Keratinocyte (primary cell): ENCODE measurements around the gene CACNA1C. TPM values are rescaled to one million over a fixed set of nuclear protein-coding genes. Genes with fewer than 3 reads are reported as not detected.

Source experiments
- DNase-seq: peaks from one replicate; pipeline ENCODE4 v3.0.0-alpha.2; 2011; ENCODE audit warnings: low read depth, missing footprints, low spot score
- FAIRE-seq: peaks from 2 replicates; lab custom pipeline; 2011; peaks lifted over from hg19 to GRCh38; lab: Jason Lieb, UNC
- H2AFZ ChIP-seq: 2 replicates; pipeline ENCODE4 v1.6.0; 2012; ENCODE audit warnings: low read length, control low read depth, inconsistent platforms; ENCODE audit not compliant: control insufficient read depth
- H3K27ac ChIP-seq: 2 replicates; pipeline ENCODE4 v1.5.1; 2011; ENCODE audit warnings: low read length; ENCODE audit not compliant: control insufficient read depth, insufficient read depth
- H3K27me3 ChIP-seq: 3 replicates; pipeline ENCODE4 v1.6.0; 2011; ENCODE audit warnings: low read length; ENCODE audit not compliant: control insufficient read depth, insufficient read depth; ENCODE audit errors: extremely low read depth
- H3K36me3 ChIP-seq, 2 experiments: 2 replicates in 1 of 2; 3 replicates in 1 of 2; pipeline ENCODE4 v1.5.1; 2011; ENCODE audit warnings: low read length in 2 of 2, mild to moderate bottlenecking in 1 of 2; ENCODE audit not compliant: control insufficient read depth in 2 of 2, insufficient read depth in 2 of 2; ENCODE audit errors: extremely low read depth in 1 of 2
- H3K4me1 ChIP-seq: 3 replicates; pipeline ENCODE4 v1.5.1; 2011; ENCODE audit warnings: low read length; ENCODE audit not compliant: control insufficient read depth, insufficient read depth; ENCODE audit errors: extremely low read depth
- H3K4me2 ChIP-seq: 3 replicates; pipeline ENCODE4 v1.6.0; 2011; ENCODE audit warnings: low read depth, low read length; ENCODE audit not compliant: control insufficient read depth, insufficient read depth; ENCODE audit errors: extremely low read depth
- H3K4me3 ChIP-seq, 3 experiments: fragments of 200-600 bp in 1 of 3; sonication (generic) in 1 of 3; 2 replicates in 2 of 3; 3 replicates in 1 of 3; pipeline ENCODE4 v1.5.1; 2011 to 2016; ENCODE audit warnings: low read length in 3 of 3, mild to moderate bottlenecking in 3 of 3, control low read depth in 2 of 3, inconsistent platforms in 1 of 3, low read depth in 1 of 3, mixed read lengths in 1 of 3, mixed run types in 1 of 3, moderate library complexity in 1 of 3; ENCODE audit not compliant: control insufficient read depth in 2 of 3, insufficient read depth in 2 of 3; ENCODE audit errors: extremely low read depth in 1 of 3
- H3K79me2 ChIP-seq: 2 replicates; pipeline ENCODE4 v1.6.0; 2012; ENCODE audit warnings: low read length; ENCODE audit not compliant: control insufficient read depth, insufficient read depth
- H3K9ac ChIP-seq: 3 replicates; pipeline ENCODE4 v1.6.0; 2011; ENCODE audit warnings: low read length; ENCODE audit not compliant: control insufficient read depth, insufficient read depth; ENCODE audit errors: extremely low read depth
- H3K9me1 ChIP-seq: 3 replicates; pipeline ENCODE4 v1.6.0; 2011; ENCODE audit warnings: low read length; ENCODE audit not compliant: control insufficient read depth, insufficient read depth; ENCODE audit errors: extremely low read depth
- H3K9me3 ChIP-seq: 2 replicates; pipeline ENCODE4 v1.5.1; 2012; ENCODE audit warnings: low read depth, low read length; ENCODE audit not compliant: control insufficient read depth
- H4K20me1 ChIP-seq: 3 replicates; pipeline ENCODE4 v1.6.0; 2011; ENCODE audit warnings: low read length; ENCODE audit not compliant: control insufficient read depth, insufficient read depth; ENCODE audit errors: extremely low read depth
- CTCF ChIP-seq, 3 experiments: IDR thresholded peaks in 1 of 3; conservative IDR thresholded peaks in 1 of 3; optimal IDR thresholded peaks in 1 of 3; 2 replicates in 2 of 3; 3 replicates in 1 of 3; pipeline versions ENCODE3 to v1.5.1; 2011; ENCODE audit warnings: low read length in 3 of 3, mild to moderate bottlenecking in 3 of 3, moderate library complexity in 2 of 3, control low read depth in 1 of 3, inconsistent platforms in 1 of 3; ENCODE audit not compliant: insufficient read depth in 2 of 3; ENCODE audit errors: extremely low read depth in 1 of 3
- EZH2 ChIP-seq: IDR thresholded peaks from one replicate; pipeline ENCODE4 v1.6.1; 2012; ENCODE audit warnings: inconsistent platforms, mild to moderate bottlenecking, low read length, moderate library complexity
- dilution Hi-C: fragments of 300-500 bp; cut with MboI; formaldehyde crosslinking; loops from one replicate; pipeline ENCODE4 v1.7.0; 2020; ENCODE audit warnings: low sequenced_read_pairs; ENCODE audit not compliant: extremely low pct_ligation_motif_present
- polyA plus RNA-seq, 5 experiments: library from polyadenylated mRNA; depleted of rRNA in 3 of 5; stranded (reverse) in 3 of 5; stranded (forward) in 1 of 5; unstranded in 1 of 5; fragments of >200 nt; gene quantifications; 1 replicate in 1 of 5; 2 replicates in 3 of 5; 3 replicates in 1 of 5; pipeline versions ENCODE4 v1.2.1 to v1.2.3, GENCODE V29; 2011 to 2012; ENCODE audit warnings: missing spikeins in 2 of 5, low read depth in 1 of 5, low replicate concordance in 1 of 5

The CACNA1C gene
- polyA plus RNA-seq, 1 donor (not counting 4 experiments of a cell fraction or from before 2014, with no cell fraction given) = not detected

- Histone ChIP-seq H3K9ac (no peak overlapping the region), H4K20me1 (no peaks in the 10 kb centered on the region), H3K4me2 (no peak overlapping the region), H3K4me3 (no peak overlapping the region), H2AFZ (no peak overlapping the region), H3K4me1 (no peaks in the 10 kb centered on the region), H3K9me1 (no peaks in the 10 kb centered on the region), H3K79me2 (no peaks in the 10 kb centered on the region), H3K9me3 (no peaks in the 10 kb centered on the region), H3K36me3 (no peaks in the 10 kb centered on the region), H3K27me3 (peaks cover 10% of the 10 kb centered on the region), H3K27ac (no peak overlapping the region)
- dilution Hi-C loops = no loop called here
- TF ChIP-seq EZH2 (no peak), CTCF (optimal IDR thresholded peaks at IDR 0.05 in 1 of 3, IDR thresholded peaks at IDR 0.05 in 1 of 3, conservative IDR thresholded peaks at IDR 0.05 in 1 of 3; ENCODE audit: extremely low read depth in 1 of 3, insufficient read depth in 2 of 3, low read length in 3 of 3) (no peak)
- FAIRE-seq (no peak), DNase-seq (no peak)
Observed at GRCh38 chr12:2212971-2213869, 160.4 kb downstream of the CACNA1C start.

GRCh38 chr12:2214411-2214810, 161.6 kb downstream of the CACNA1C start:
- no peaks in the 10 kb centered on the region for H3K36me3 ChIP-seq
- no peaks in the 10 kb centered on the region for H3K4me1 ChIP-seq
- TF ChIP-seq CTCF (optimal IDR thresholded peaks at IDR 0.05 in 1 of 3, IDR thresholded peaks at IDR 0.05 in 1 of 3, conservative IDR thresholded peaks at IDR 0.05 in 1 of 3; ENCODE audit: extremely low read depth in 1 of 3, insufficient read depth in 2 of 3, low read length in 3 of 3) (no peak), EZH2 (no peak)
- peaks cover 10% of the 10 kb centered on the region for H3K27me3 ChIP-seq
- FAIRE-seq (no peak), DNase-seq (no peak)
- dilution Hi-C loops = no loop called here
- H3K79me2 ChIP-seq = no peaks in the 10 kb centered on the region
- H3K27ac ChIP-seq = no peak overlapping the region
- H3K4me2 ChIP-seq = no peak overlapping the region
- no peaks in the 10 kb centered on the region for H4K20me1 ChIP-seq
- no peaks in the 10 kb centered on the region for H3K9me1 ChIP-seq
- no peak overlapping the region for H3K9ac ChIP-seq
- H3K4me3 ChIP-seq = no peak overlapping the region
- no peaks in the 10 kb centered on the region for H3K9me3 ChIP-seq
- no peak overlapping the region for H2AFZ ChIP-seq
